Measurements from ENCODE around the gene MYLK.
A peak's percentile ranks its signal among the peaks of the same experiment; 100 is the strongest.

The MYLK gene

GRCh38 chr3:123632161-123632655 lies 251.9 kb downstream of the MYLK start:
- TF ChIP-seq JUND (IDR thresholded peaks at IDR 0.05; ENCODE audit: low read depth) = no peak
- DNase-seq (ENCODE audit: low read depth in 1 of 2, low spot score in 1 of 2) = no peak
- in situ Hi-C loops (cut with HindIII; ENCODE audit: low pct_unique_long_range_greater_than_20kb, low sequenced_read_pairs) = no loop called here

GRCh38 chr3:123629747-123630047 lies 254.4 kb downstream of the MYLK start:
- in situ Hi-C loops (cut with HindIII; ENCODE audit: low pct_unique_long_range_greater_than_20kb, low sequenced_read_pairs) = no loop called here
- TF ChIP-seq JUND (IDR thresholded peaks at IDR 0.05; ENCODE audit: low read depth) = no peak
- no peak for DNase-seq (ENCODE audit: low read depth in 1 of 2, low spot score in 1 of 2)

- TF ChIP-seq JUND (IDR thresholded peaks at IDR 0.05; ENCODE audit: low read depth) = no peak
- DNase-seq (ENCODE audit: low read depth in 1 of 2, low spot score in 1 of 2) = no peak
- in situ Hi-C loops (cut with HindIII; ENCODE audit: low pct_unique_long_range_greater_than_20kb, low sequenced_read_pairs) = no loop called here
Measured at GRCh38 chr3:123628996-123629746, 255.0 kb downstream of the MYLK start.

DNA sequence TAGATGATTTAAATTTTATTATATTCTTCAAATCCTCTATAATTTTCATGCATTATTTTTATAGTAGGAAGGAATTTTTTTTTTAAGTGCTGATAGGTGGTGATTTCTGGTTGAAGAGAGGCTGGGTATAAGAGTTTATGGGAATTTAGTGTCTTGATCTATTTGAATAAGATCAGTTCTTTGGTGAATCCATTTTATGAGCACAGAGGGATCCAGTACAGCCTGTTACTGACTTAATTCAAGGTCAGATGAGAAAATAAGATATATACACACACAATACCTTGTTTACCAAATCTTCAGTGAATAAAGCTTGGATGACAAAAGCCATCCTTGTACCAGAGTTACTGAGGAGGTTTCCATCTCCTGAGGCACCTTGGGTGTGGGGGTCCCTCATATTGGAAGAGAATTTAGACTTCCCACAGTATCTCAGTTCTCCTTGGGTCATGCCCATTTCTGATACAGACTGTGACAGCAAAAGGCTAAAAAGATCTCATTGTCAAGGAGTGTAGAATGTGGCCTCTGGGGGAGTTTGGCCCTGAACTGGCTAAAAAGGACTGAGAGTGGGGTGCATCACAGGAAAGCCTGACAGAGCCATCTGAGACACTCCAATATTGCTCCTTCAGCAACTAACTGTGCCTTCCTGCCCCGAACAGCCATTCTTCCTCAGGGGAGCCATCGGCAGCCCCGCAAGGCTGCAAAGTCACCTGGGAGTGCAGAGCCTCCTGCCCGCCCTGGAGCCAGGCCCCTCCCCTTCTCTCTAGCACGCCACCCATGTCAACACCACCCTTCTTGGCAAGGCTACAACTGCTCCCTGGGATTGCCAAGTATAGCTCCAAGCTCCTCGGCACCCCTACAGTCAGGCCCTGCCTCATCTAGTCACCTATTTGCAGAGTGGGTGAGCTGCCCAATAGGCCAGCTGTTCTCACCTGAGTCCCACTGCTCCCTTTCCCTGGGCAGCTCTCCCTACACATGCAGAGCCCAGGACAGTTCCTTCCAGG lies 256.2 kb downstream of the MYLK start:
- DNase-seq (ENCODE audit: low read depth in 1 of 2, low spot score in 1 of 2) = no peak
- in situ Hi-C loops (cut with HindIII; ENCODE audit: low pct_unique_long_range_greater_than_20kb, low sequenced_read_pairs) = no loop called here
- no peak for TF ChIP-seq JUND (IDR thresholded peaks at IDR 0.05; ENCODE audit: low read depth)

GRCh38 chr3:123626881-123627280 lies 257.3 kb downstream of the MYLK start:
- DNase-seq (ENCODE audit: low read depth in 1 of 2, low spot score in 1 of 2) = no peak
- TF ChIP-seq JUND (IDR thresholded peaks at IDR 0.05; ENCODE audit: low read depth) = no peak
- in situ Hi-C loops (cut with HindIII; ENCODE audit: low pct_unique_long_range_greater_than_20kb, low sequenced_read_pairs) = no loop called here

GRCh38 chr3:123624302-123624701 lies 259.8 kb downstream of the MYLK start:
- no peak for TF ChIP-seq JUND (IDR thresholded peaks at IDR 0.05; ENCODE audit: low read depth)
- no peak for DNase-seq (ENCODE audit: low read depth in 1 of 2, low spot score in 1 of 2)
- in situ Hi-C loops (cut with HindIII; ENCODE audit: low pct_unique_long_range_greater_than_20kb, low sequenced_read_pairs) = no loop called here

DNA sequence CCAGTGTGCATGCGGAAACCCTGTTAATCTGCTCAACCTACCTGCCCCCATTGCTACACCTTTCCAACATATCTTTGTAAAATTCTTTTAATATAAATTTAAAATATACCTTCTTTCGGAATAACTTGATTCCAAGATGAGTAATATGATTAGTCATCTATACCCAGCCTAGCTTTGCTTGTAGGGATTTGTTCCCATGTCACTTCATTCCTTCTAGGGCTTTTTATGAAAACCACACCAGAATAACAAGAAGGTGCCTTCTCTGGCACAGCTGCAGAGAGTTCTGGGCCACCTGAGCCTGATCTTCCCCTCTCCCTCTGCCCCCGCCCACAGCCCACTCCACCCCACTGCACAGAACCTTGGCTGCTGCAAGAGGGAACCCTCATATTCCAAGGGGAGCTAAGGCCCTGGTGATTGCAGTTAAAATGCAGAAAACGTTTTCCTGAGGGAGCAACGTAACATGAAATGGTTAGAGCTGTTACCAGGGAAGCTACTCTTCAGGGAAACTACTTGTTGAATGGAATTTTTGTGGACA lies 260.7 kb downstream of the MYLK start:
- DNase-seq (ENCODE audit: low read depth in 1 of 2, low spot score in 1 of 2) = no peak
- in situ Hi-C loops (cut with HindIII; ENCODE audit: low pct_unique_long_range_greater_than_20kb, low sequenced_read_pairs) = no loop called here
- TF ChIP-seq JUND (IDR thresholded peaks at IDR 0.05; ENCODE audit: low read depth) = no peak

DNA sequence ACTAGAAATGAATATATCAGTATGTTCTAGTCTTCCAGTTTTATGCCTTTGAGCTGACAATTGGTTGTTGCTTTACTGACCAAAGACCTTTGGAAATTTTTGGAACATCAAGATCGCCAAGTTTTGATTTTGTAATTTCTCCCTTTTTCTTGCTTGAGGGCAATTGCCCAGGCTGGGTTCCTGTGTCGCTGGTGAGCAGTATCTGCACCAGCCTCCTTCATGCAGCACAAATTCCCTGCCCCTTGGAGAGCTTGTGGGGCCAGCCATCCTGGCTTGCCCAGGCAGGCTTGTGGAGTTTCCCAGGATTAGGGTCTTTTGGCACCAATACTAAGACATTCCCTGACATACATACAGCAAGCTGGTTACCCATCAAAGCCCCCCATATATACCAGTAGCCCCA lies 261.4 kb downstream of the MYLK start:
- DNase-seq (ENCODE audit: low read depth in 1 of 2, low spot score in 1 of 2) = no peak
- no peak for TF ChIP-seq JUND (IDR thresholded peaks at IDR 0.05; ENCODE audit: low read depth)
- in situ Hi-C loops (cut with HindIII; ENCODE audit: low pct_unique_long_range_greater_than_20kb, low sequenced_read_pairs) = no loop called here

DNA sequence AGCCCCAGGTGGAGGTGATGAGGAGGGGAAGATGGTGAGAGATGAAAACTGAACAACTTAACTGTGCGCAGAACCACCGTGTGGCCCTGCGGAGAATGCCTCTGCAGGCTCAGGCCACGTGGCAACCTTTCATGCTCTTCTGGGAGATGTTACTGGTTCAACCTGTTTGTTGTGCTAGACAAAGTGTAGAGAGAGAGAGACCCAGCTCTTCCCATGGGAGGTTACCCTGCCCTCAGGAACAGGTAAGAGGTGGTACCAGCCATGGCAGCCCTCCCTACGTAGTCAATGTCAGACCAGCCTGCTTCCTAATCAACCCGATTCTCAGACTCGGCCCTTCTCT lies 262.3 kb downstream of the MYLK start:
- no peak for TF ChIP-seq JUND (IDR thresholded peaks at IDR 0.05; ENCODE audit: low read depth)
- peak in 1 of 2 experiments; percentile 77 for DNase-seq (ENCODE audit: low read depth in 1 of 2, low spot score in 1 of 2)
- in situ Hi-C loops (cut with HindIII; ENCODE audit: low pct_unique_long_range_greater_than_20kb, low sequenced_read_pairs) = no loop called here

DNA sequence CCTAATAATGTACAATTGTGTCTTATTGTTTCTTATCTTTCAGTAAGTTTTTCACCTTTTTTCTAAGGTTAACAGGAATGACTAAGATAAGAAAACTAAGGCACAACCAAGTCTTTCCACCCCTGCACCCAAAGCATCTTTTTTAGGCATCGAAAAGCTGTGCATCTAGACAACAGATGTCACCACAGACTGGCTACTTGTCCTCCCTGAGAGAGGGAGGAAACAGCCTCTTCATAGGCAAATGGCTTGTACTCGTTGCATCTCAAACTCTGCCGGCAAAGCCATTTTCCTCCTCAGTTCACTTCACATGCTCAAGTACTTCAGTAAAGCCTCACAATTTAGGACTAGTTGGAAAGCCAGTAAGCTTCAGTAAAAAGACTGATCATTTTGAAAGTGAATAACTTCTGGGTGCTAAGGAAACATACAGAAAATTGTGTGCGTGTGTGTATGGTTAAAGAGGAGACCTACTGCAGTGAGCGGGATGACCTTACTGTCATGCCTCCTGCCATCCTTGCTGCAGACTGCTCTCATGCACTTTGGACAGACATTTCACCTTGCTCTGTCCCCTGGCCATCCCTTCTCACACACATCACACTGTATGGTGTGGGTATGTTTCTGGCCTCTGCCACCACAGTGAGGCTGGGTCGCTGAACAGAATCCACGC lies 262.8 kb downstream of the MYLK start:
- no peak for DNase-seq (ENCODE audit: low read depth in 1 of 2, low spot score in 1 of 2)
- in situ Hi-C loops (cut with HindIII; ENCODE audit: low pct_unique_long_range_greater_than_20kb, low sequenced_read_pairs) = no loop called here
- no peak for TF ChIP-seq JUND (IDR thresholded peaks at IDR 0.05; ENCODE audit: low read depth)

DNA sequence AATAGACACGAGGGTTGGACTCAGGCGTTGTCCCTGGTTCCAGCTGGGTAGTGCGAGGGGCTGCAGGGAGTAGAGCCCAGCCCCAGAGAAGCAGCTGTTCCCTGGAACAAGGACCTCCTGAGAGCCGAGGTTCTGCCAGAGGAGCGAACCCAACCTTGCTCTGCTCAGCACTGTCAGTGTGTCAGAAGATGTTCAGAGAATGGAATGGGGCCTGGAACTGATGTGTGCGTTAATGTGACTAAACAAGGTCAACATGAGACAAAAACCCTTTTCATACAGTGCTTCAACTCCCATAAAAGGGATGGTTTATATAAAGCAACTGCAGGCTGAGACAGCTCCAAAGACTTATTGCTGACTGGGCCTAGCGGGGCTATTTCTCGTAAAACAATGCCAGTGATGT lies 263.8 kb downstream of the MYLK start:
- no peak for TF ChIP-seq JUND (IDR thresholded peaks at IDR 0.05; ENCODE audit: low read depth)
- in situ Hi-C loops (cut with HindIII; ENCODE audit: low pct_unique_long_range_greater_than_20kb, low sequenced_read_pairs) = no loop called here
- DNase-seq (ENCODE audit: low read depth in 1 of 2, low spot score in 1 of 2) = no peak

DNA sequence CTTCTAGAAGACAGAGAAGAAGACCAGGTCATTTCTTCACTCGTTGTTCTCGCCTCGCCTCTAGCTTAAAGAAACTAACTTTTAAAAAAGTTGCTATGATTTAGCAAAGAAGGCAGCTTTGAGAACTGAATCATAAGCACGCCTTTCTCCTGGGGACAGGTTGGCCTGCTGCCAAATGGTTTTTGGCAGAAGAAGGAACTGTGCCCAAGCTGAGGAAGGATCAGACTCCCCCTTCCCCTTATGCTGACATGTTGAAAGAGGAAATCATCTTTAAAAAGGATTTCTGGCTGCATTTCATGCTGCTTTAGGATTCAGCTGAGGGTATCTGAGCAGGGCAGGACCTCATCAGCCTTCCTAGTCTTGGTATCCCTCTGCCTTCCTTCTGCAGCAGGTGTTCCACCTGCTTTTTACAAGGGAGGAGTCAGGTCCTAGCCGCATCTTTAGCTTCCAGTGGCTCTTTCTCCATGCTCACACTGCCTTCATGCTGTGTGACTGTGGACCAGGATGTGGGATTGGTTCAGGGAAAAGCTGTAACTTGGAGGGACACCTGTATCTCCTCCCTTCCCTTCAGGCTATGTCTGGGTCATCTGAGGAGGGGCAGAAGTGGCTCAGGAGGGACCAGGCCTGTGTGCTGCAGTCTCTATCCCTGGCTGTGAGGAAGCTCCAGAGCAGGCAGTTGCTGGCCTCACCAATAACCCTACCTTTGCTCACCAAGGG lies 265.2 kb downstream of the MYLK start:
- TF ChIP-seq JUND (IDR thresholded peaks at IDR 0.05; ENCODE audit: low read depth) = no peak
- in situ Hi-C loops (cut with HindIII; ENCODE audit: low pct_unique_long_range_greater_than_20kb, low sequenced_read_pairs) = no loop called here
- no peak for DNase-seq (ENCODE audit: low read depth in 1 of 2, low spot score in 1 of 2)

All from T47D (cell line).